ENCODE results near the gene RAB40C. TPM values are rescaled to one million over a fixed set of nuclear protein-coding genes. Genes with fewer than 3 reads are reported as not detected.
A peak's percentile ranks its signal among the peaks of the same experiment; 100 is the strongest.
"Not testable (repeated sequence)": the region's sequence is repeated elsewhere in the genome, so short reads cannot be mapped to it uniquely, and the experiment has no call there.

RAB40C gene
- total RNA-seq, 1 donor: 11.2 TPM

GRCh38 chr16:595094-595528 lies 5.2 kb downstream of the RAB40C start:
- peaks cover 76% of the 10 kb centered on the region for H3K79me2 ChIP-seq (ENCODE audit: insufficient read depth, low read length)
- peaks cover 57% of the 10 kb centered on the region for H4K20me1 ChIP-seq (ENCODE audit: insufficient read depth, low read length)
- peaks cover 9% of the 10 kb centered on the region for H3K4me1 ChIP-seq (ENCODE audit: insufficient read depth, low read length)
- no peak overlapping the region for H3K4me2 ChIP-seq (ENCODE audit: insufficient read depth, low read length)
- no peaks in the 10 kb centered on the region for H3K9me3 ChIP-seq (ENCODE audit: low read depth, low read length)
- peaks cover 4% of the 10 kb centered on the region for H3K36me3 ChIP-seq (ENCODE audit: insufficient read depth, low read length)
- peak; percentile 50 for DNase-seq (ENCODE audit: insufficient read length, low spot score, missing footprints)
- no peaks in the 10 kb centered on the region for H3K27me3 ChIP-seq (ENCODE audit: insufficient read depth, low read length)
- TF ChIP-seq, protein P1, sequence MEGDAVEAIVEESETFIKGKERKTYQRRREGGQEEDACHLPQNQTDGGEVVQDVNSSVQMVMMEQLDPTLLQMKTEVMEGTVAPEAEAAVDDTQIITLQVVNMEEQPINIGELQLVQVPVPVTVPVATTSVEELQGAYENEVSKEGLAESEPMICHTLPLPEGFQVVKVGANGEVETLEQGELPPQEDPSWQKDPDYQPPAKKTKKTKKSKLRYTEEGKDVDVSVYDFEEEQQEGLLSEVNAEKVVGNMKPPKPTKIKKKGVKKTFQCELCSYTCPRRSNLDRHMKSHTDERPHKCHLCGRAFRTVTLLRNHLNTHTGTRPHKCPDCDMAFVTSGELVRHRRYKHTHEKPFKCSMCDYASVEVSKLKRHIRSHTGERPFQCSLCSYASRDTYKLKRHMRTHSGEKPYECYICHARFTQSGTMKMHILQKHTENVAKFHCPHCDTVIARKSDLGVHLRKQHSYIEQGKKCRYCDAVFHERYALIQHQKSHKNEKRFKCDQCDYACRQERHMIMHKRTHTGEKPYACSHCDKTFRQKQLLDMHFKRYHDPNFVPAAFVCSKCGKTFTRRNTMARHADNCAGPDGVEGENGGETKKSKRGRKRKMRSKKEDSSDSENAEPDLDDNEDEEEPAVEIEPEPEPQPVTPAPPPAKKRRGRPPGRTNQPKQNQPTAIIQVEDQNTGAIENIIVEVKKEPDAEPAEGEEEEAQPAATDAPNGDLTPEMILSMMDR (IDR thresholded peaks at IDR 0.05; ENCODE audit: extremely low read depth, low read depth, low read length): no peak
- H3K4me3 ChIP-seq (ENCODE audit: insufficient read depth, low read length): no peak overlapping the region
- H3K27ac ChIP-seq (ENCODE audit: low read depth, low read length): no peak overlapping the region
- H2AFZ ChIP-seq (ENCODE audit: low read length): no peak overlapping the region

- no peaks in the 10 kb centered on the region for H3K9me3 ChIP-seq (ENCODE audit: low read depth, low read length)
- no peak overlapping the region for H3K27ac ChIP-seq (ENCODE audit: low read depth, low read length)
- H3K4me3 ChIP-seq (ENCODE audit: insufficient read depth, low read length): no peak overlapping the region
- H3K27me3 ChIP-seq (ENCODE audit: insufficient read depth, low read length): no peaks in the 10 kb centered on the region
- H3K4me1 ChIP-seq (ENCODE audit: insufficient read depth, low read length): peaks cover 2% of the 10 kb centered on the region
- DNase-seq (ENCODE audit: insufficient read length, low spot score, missing footprints): peak; percentile 80
- peaks cover 69% of the 10 kb centered on the region for H3K79me2 ChIP-seq (ENCODE audit: insufficient read depth, low read length)
- TF ChIP-seq, protein P1 (IDR thresholded peaks at IDR 0.05; ENCODE audit: extremely low read depth, low read depth, low read length): no peak
- no peak overlapping the region for H3K4me2 ChIP-seq (ENCODE audit: insufficient read depth, low read length)
- H4K20me1 ChIP-seq (ENCODE audit: insufficient read depth, low read length): peaks cover 50% of the 10 kb centered on the region
- no peak overlapping the region for H2AFZ ChIP-seq (ENCODE audit: low read length)
- H3K36me3 ChIP-seq (ENCODE audit: insufficient read depth, low read length): peaks cover 4% of the 10 kb centered on the region
Observed at GRCh38 chr16:595942-596735, 6.3 kb downstream of the RAB40C start.

DNA sequence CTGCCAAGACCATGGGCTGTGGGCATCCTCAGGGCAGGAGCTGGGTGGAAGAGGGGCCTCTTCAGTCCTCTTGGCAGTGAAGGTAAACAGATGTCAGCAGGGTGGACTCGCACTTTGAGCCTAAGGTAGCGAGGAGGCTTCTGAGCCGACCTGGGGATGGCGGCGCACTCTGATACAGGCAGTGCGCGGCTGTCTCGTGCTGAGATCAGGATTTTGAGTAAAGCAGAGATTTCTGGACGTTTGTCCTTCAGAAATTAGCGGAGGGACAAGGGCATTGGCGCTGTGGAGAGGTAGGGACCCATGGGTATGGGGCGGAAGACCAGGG lies 6.8 kb downstream of the RAB40C start:
- TF ChIP-seq, protein P1 (IDR thresholded peaks at IDR 0.05; ENCODE audit: extremely low read depth, low read depth, low read length): no peak
- Histone ChIP-seq H3K79me2 (ENCODE audit: insufficient read depth, low read length) (peaks cover 68% of the 10 kb centered on the region), H4K20me1 (ENCODE audit: insufficient read depth, low read length) (peaks cover 48% of the 10 kb centered on the region), H3K27ac (ENCODE audit: low read depth, low read length) (no peak overlapping the region), H3K27me3 (ENCODE audit: insufficient read depth, low read length) (no peaks in the 10 kb centered on the region), H3K36me3 (ENCODE audit: insufficient read depth, low read length) (peaks cover 4% of the 10 kb centered on the region), H3K4me2 (ENCODE audit: insufficient read depth, low read length) (no peak overlapping the region), H3K9me3 (ENCODE audit: low read depth, low read length) (no peaks in the 10 kb centered on the region), H2AFZ (ENCODE audit: low read length) (no peak overlapping the region), H3K4me3 (ENCODE audit: insufficient read depth, low read length) (no peak overlapping the region), H3K4me1 (ENCODE audit: insufficient read depth, low read length) (no peaks in the 10 kb centered on the region)
- peak; percentile 23 for DNase-seq (ENCODE audit: insufficient read length, low spot score, missing footprints)

- not testable (repeated sequence) for H3K36me3 ChIP-seq (ENCODE audit: insufficient read depth, low read length); H3K4me1 ChIP-seq (ENCODE audit: insufficient read depth, low read length); H3K9me3 ChIP-seq (ENCODE audit: low read depth, low read length); H3K4me2 ChIP-seq (ENCODE audit: insufficient read depth, low read length); H3K4me3 ChIP-seq (ENCODE audit: insufficient read depth, low read length); DNase-seq (ENCODE audit: insufficient read length, low spot score, missing footprints); H2AFZ ChIP-seq (ENCODE audit: low read length); H3K27me3 ChIP-seq (ENCODE audit: insufficient read depth, low read length); H3K27ac ChIP-seq (ENCODE audit: low read depth, low read length)
- peaks cover 60% of the 10 kb centered on the region for H3K79me2 ChIP-seq (ENCODE audit: insufficient read depth, low read length)
- peaks cover 40% of the 10 kb centered on the region for H4K20me1 ChIP-seq (ENCODE audit: insufficient read depth, low read length)
Observed at GRCh38 chr16:597655-598054, 7.8 kb downstream of the RAB40C start.
